ENCODE results near the gene ACADS.
A peak's percentile ranks its signal among the peaks of the same experiment; 100 is the strongest.

The ACADS gene

DNA sequence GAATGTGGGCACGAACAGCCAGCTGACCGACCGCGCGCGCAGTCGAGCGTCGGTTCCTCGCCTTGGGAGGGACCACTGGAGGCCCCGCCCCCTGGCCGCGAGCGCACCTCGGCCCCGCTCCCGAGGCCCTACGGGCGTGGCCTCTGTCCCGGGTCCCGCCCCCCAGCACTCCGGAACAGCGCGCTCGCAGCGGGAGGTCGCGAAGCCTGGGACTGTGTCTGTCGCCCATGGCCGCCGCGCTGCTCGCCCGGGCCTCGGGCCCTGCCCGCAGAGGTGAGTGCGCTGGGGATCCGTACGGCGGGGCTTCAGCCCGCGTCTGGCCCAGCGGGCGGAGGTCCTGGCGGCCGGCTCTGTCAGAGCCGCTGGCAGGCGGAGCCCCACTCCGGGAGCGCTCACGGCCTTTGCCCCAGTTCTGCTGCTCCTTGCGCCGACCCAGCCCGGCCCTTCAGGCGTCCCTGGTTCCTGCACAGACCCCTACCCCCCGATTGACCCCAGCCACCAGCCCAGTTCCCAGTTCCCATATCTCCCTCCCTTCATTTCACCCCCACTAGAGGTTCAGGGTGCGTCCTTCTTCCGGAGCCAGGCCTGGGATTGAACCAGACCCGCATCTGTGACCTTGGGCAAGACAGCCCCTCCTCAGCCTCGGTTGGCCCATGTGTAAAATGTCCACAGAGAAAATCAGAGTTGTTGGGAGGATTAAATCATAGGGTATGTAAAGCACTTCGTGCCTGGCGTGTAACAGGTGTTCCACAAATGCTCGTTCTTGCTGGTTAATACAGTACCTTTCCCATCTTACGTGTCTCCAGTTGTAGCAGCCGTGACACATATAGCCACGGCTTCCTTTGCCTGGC lies at the start of gene ACADS:
Gene ACADS, plus strand, starts transcription at position 168 of the 851 bp plus-strand sequence. Its CDS starts 60 bp downstream, at position 228.
- Histone ChIP-seq H3K4me3 (ENCODE audit: low read depth in 1 of 5, low read length in 5 of 5) (peak within 1 kb of the TSS; percentile 76 to 93 (median 83)), H3K27ac (ENCODE audit: low read depth, low read length) (peak within 1 kb of the TSS; percentile 88), H3K36me3 (ENCODE audit: control insufficient read depth in 5 of 5, insufficient read depth in 5 of 5, low read length in 5 of 5) (peaks cover 0 to 54% (median 42%) of the 10 kb centered on the region in 5 donors)

GRCh38 chr12:120677765-120678473 lies 47.7 kb upstream of the ACADS start:
- no peak overlapping the region for H3K9ac ChIP-seq (ENCODE audit: low read length in 5 of 5)
- peak overlapping the region; percentile 77 for H3K27ac ChIP-seq (ENCODE audit: low read depth, low read length)
- no peaks in the 10 kb centered on the region for H3K9me3 ChIP-seq (ENCODE audit: control insufficient read depth in 5 of 5, low read length in 5 of 5)
- no peaks in the 10 kb centered on the region for H3K36me3 ChIP-seq (ENCODE audit: control insufficient read depth in 5 of 5, insufficient read depth in 5 of 5, low read length in 5 of 5)
- H3K4me3 ChIP-seq (ENCODE audit: low read depth in 1 of 5, low read length in 5 of 5) = no peak overlapping the region
- peaks cover 0 to 28% (median 6%) of the 10 kb centered on the region in 5 donors for H3K4me1 ChIP-seq (ENCODE audit: control insufficient read depth in 5 of 5, insufficient read depth in 5 of 5, low read length in 5 of 5)
- H3K27me3 ChIP-seq (ENCODE audit: control insufficient read depth in 5 of 5, insufficient read depth in 4 of 5, low read length in 5 of 5) = no peaks in the 10 kb centered on the region

More for the DNA sequence above, at the start of gene ACADS:
- H3K9me3 ChIP-seq (ENCODE audit: control insufficient read depth in 5 of 5, low read length in 5 of 5) = no peaks in the 10 kb centered on the region
- peak within 1 kb of the TSS; percentile 82 to 89 (median 87) for H3K9ac ChIP-seq (ENCODE audit: low read length in 5 of 5)
- peaks cover 5 to 50% (median 42%) of the 10 kb centered on the region in 5 donors for H3K4me1 ChIP-seq (ENCODE audit: control insufficient read depth in 5 of 5, insufficient read depth in 5 of 5, low read length in 5 of 5)
- H3K27me3 ChIP-seq (ENCODE audit: control insufficient read depth in 5 of 5, insufficient read depth in 4 of 5, low read length in 5 of 5) = no peaks in the 10 kb centered on the region

- Histone ChIP-seq H3K4me1 (ENCODE audit: control insufficient read depth in 5 of 5, insufficient read depth in 5 of 5, low read length in 5 of 5) (peaks cover 0 to 32% (median 6%) of the 10 kb centered on the region in 5 donors), H3K36me3 (ENCODE audit: control insufficient read depth in 5 of 5, insufficient read depth in 5 of 5, low read length in 5 of 5) (no peaks in the 10 kb centered on the region), H3K4me3 (ENCODE audit: low read depth in 1 of 5, low read length in 5 of 5) (peak overlapping the region in 1 of 5 donors; percentile 27), H3K27ac (ENCODE audit: low read depth, low read length) (peak overlapping the region; percentile 77), H3K9ac (ENCODE audit: low read length in 5 of 5) (no peak overlapping the region), H3K27me3 (ENCODE audit: control insufficient read depth in 5 of 5, insufficient read depth in 4 of 5, low read length in 5 of 5) (no peaks in the 10 kb centered on the region), H3K9me3 (ENCODE audit: control insufficient read depth in 5 of 5, low read length in 5 of 5) (no peaks in the 10 kb centered on the region)
Measured at GRCh38 chr12:120678572-120678971, 47.1 kb upstream of the ACADS start.

- H3K4me3 ChIP-seq (ENCODE audit: low read depth in 1 of 5, low read length in 5 of 5) = no peak overlapping the region
- no peak overlapping the region for H3K9ac ChIP-seq (ENCODE audit: low read length in 5 of 5)
- H3K4me1 ChIP-seq (ENCODE audit: control insufficient read depth in 5 of 5, insufficient read depth in 5 of 5, low read length in 5 of 5) = peaks cover 2 to 32% (median 6%) of the 10 kb centered on the region in 5 donors
- no peaks in the 10 kb centered on the region for H3K27me3 ChIP-seq (ENCODE audit: control insufficient read depth in 5 of 5, insufficient read depth in 4 of 5, low read length in 5 of 5)
- H3K9me3 ChIP-seq (ENCODE audit: control insufficient read depth in 5 of 5, low read length in 5 of 5) = no peaks in the 10 kb centered on the region
- H3K27ac ChIP-seq (ENCODE audit: low read depth, low read length) = no peak overlapping the region
- no peaks in the 10 kb centered on the region for H3K36me3 ChIP-seq (ENCODE audit: control insufficient read depth in 5 of 5, insufficient read depth in 5 of 5, low read length in 5 of 5)
Measured at GRCh38 chr12:120680165-120680738, 45.4 kb upstream of the ACADS start.

DNA sequence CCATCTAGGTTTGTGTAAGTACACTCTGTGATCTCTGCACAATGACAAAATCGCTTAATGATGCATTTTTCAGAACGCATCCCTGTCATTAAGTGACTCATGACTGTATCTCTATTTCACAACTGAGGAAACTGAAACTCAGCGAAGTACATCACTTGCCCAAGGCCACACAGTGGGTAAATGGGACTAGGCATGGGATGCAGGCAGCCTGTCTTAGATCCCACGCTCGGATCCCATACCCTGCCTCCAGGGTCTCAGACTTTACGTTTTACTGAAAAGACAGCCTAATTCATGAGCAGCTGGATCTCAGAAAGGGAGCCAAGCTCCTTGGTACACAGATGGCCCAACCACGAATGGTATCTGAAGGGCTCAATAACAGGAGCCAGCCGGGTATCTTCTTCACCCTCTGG lies 41.1 kb upstream of the ACADS start:
- peaks cover 17 to 45% (median 33%) of the 10 kb centered on the region in 5 donors for H3K4me1 ChIP-seq (ENCODE audit: control insufficient read depth in 5 of 5, insufficient read depth in 5 of 5, low read length in 5 of 5)
- H3K4me3 ChIP-seq (ENCODE audit: low read depth in 1 of 5, low read length in 5 of 5) = no peak overlapping the region
- H3K9me3 ChIP-seq (ENCODE audit: control insufficient read depth in 5 of 5, low read length in 5 of 5) = no peaks in the 10 kb centered on the region
- H3K9ac ChIP-seq (ENCODE audit: low read length in 5 of 5) = no peak overlapping the region
- no peak overlapping the region for H3K27ac ChIP-seq (ENCODE audit: low read depth, low read length)
- H3K27me3 ChIP-seq (ENCODE audit: control insufficient read depth in 5 of 5, insufficient read depth in 4 of 5, low read length in 5 of 5) = no peaks in the 10 kb centered on the region
- no peaks in the 10 kb centered on the region for H3K36me3 ChIP-seq (ENCODE audit: control insufficient read depth in 5 of 5, insufficient read depth in 5 of 5, low read length in 5 of 5)

GRCh38 chr12:120685522-120685921 lies 40.1 kb upstream of the ACADS start:
- H3K4me3 ChIP-seq (ENCODE audit: low read depth in 1 of 5, low read length in 5 of 5) = no peak overlapping the region
- no peaks in the 10 kb centered on the region for H3K27me3 ChIP-seq (ENCODE audit: control insufficient read depth in 5 of 5, insufficient read depth in 4 of 5, low read length in 5 of 5)
- no peaks in the 10 kb centered on the region for H3K9me3 ChIP-seq (ENCODE audit: control insufficient read depth in 5 of 5, low read length in 5 of 5)
- H3K9ac ChIP-seq (ENCODE audit: low read length in 5 of 5) = peak overlapping the region in 1 of 5 donors; percentile 68
- no peaks in the 10 kb centered on the region for H3K36me3 ChIP-seq (ENCODE audit: control insufficient read depth in 5 of 5, insufficient read depth in 5 of 5, low read length in 5 of 5)
- peak overlapping the region; percentile 89 for H3K27ac ChIP-seq (ENCODE audit: low read depth, low read length)
- H3K4me1 ChIP-seq (ENCODE audit: control insufficient read depth in 5 of 5, insufficient read depth in 5 of 5, low read length in 5 of 5) = peaks cover 14 to 46% (median 43%) of the 10 kb centered on the region in 5 donors

DNA sequence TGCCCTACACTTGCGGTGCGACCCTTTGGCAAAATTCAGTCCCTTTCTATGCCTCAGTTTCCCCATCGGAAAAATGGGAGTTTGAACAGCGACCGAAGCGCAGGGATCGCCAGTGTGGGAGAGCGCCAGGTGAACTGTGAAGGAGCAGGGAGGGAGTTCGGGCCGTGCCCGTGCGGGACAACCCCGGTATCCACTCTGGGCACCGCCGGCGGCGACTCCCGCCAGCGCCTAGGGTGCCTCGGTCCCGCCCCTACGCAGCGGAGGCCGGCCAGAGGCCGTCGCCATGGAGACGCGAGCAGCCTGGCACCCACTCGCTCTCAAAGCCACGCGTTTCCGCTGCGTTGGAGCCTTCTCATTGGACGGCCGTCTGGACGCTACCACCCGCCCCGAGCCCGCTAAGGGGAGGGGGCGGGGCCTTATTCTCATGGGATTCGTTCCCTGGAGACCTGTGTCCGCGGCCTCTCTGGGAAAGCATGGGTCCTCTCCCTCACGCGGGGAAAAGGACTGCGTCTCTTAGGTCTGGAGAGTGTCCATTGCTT lies 39.4 kb upstream of the ACADS start:
- Histone ChIP-seq H3K9me3 (ENCODE audit: control insufficient read depth in 5 of 5, low read length in 5 of 5) (no peaks in the 10 kb centered on the region), H3K27ac (ENCODE audit: low read depth, low read length) (peak overlapping the region; percentile 89), H3K36me3 (ENCODE audit: control insufficient read depth in 5 of 5, insufficient read depth in 5 of 5, low read length in 5 of 5) (no peaks in the 10 kb centered on the region), H3K9ac (ENCODE audit: low read length in 5 of 5) (peak overlapping the region; percentile 42 to 72 (median 68)), H3K4me1 (ENCODE audit: control insufficient read depth in 5 of 5, insufficient read depth in 5 of 5, low read length in 5 of 5) (peaks cover 16 to 50% (median 49%) of the 10 kb centered on the region in 5 donors), H3K27me3 (ENCODE audit: control insufficient read depth in 5 of 5, insufficient read depth in 4 of 5, low read length in 5 of 5) (no peaks in the 10 kb centered on the region), H3K4me3 (ENCODE audit: low read depth in 1 of 5, low read length in 5 of 5) (peak overlapping the region; percentile 83 to 94 (median 88))

DNA sequence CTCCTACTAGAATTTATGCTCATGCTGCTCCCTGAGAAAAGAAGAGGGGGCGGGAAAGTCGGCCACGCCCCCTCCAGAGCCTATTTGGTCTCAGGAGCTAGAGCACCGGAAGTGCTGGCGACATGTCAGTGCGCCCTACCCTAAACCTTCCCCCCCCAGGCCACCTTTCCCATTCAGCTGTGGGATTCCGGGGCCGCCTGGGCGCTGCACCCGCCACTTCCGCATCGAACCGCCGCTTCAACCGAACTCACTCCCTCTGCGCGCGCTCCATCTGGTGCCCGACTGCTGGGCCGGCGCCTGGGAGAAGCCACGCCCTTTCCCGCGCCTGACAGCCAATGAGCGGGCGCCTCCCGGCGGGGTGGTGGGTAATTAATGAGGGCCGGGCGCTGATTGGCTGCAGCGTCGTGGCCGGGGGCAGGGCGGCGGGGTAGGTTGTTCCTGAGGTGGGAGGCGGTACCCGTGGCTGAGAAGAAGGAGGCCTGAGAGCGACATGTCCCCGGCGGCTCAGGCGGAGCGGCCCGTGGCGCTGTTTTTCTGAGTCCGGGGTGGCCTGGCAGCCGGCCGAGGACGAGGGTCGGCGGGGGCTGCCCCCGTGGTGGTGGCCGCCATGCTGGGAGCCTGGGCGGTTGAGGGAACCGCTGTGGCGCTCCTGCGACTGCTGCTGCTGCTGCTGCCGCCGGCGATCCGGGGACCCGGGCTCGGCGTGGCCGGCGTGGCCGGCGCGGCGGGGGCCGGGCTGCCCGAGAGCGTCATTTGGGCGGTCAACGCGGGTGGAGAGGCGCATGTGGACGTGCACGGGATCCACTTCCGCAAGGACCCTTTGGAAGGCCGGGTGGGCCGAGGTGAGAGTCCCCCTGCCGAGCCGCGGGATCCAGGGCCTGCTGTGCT lies 38.7 kb upstream of the ACADS start, which contains the start of gene MLEC:
Gene MLEC, plus strand, starts transcription at position 460 of the 888 bp plus-strand sequence. Its CDS starts 148 bp downstream, at position 608.
- H3K9ac ChIP-seq (ENCODE audit: low read length in 5 of 5) = peak within 1 kb of the TSS; percentile 75 to 91 (median 88)
- no peaks in the 10 kb centered on the region for H3K27me3 ChIP-seq (ENCODE audit: control insufficient read depth in 5 of 5, insufficient read depth in 4 of 5, low read length in 5 of 5)
- no peaks in the 10 kb centered on the region for H3K36me3 ChIP-seq (ENCODE audit: control insufficient read depth in 5 of 5, insufficient read depth in 5 of 5, low read length in 5 of 5)
- H3K4me1 ChIP-seq (ENCODE audit: control insufficient read depth in 5 of 5, insufficient read depth in 5 of 5, low read length in 5 of 5) = peaks cover 18 to 56% (median 55%) of the 10 kb centered on the region in 5 donors
- no peaks in the 10 kb centered on the region for H3K9me3 ChIP-seq (ENCODE audit: control insufficient read depth in 5 of 5, low read length in 5 of 5)
- peak within 1 kb of the TSS; percentile 89 for H3K27ac ChIP-seq (ENCODE audit: low read depth, low read length)
- peak within 1 kb of the TSS; percentile 83 to 94 (median 88) for H3K4me3 ChIP-seq (ENCODE audit: low read depth in 1 of 5, low read length in 5 of 5)
